BLaER1 (cell line): ENCODE measurements around the gene INA.

ENCODE experiments used
- H3K27ac ChIP-seq: shearing (Covaris generic); formaldehyde crosslinking; 2 replicates; pipeline ENCODE4 v1.8.1; 2022
- H3K27me3 ChIP-seq: shearing (Covaris generic); formaldehyde crosslinking; 2 replicates; pipeline ENCODE4 v1.8.1; 2022
- H3K36me3 ChIP-seq: shearing (Covaris generic); formaldehyde crosslinking; 2 replicates; pipeline ENCODE4 v1.8.1; 2022
- H3K4me1 ChIP-seq: shearing (Covaris generic); formaldehyde crosslinking; 2 replicates; pipeline ENCODE4 v1.8.1; 2022
- H3K4me2 ChIP-seq: shearing (Covaris generic); formaldehyde crosslinking; 2 replicates; pipeline ENCODE4 v1.8.1; 2022
- H3K4me3 ChIP-seq: shearing (Covaris generic); formaldehyde crosslinking; 2 replicates; pipeline ENCODE4 v1.8.1; 2022
- H3K9ac ChIP-seq: shearing (Covaris generic); formaldehyde crosslinking; 2 replicates; pipeline ENCODE4 v1.8.1; 2022
- H3K9me3 ChIP-seq: shearing (Covaris generic); formaldehyde crosslinking; 2 replicates; pipeline ENCODE4 v1.8.1; 2022
- H4K20me1 ChIP-seq: shearing (Covaris generic); formaldehyde crosslinking; 2 replicates; pipeline ENCODE4 v1.8.1; 2022
- Cebpa-rat ChIP-seq: shearing (Covaris generic); IDR thresholded peaks from 2 replicates; pipeline ENCODE4 v1.8.1; 2022

INA gene

GRCh38 chr10:103284170-103284569 is 7.2 kb downstream of the INA start:
- no peak overlapping the region for H3K27ac ChIP-seq
- peaks cover 25% of the 10 kb centered on the region; the same call in 1 of the 2 replicates for H4K20me1 ChIP-seq
- H3K36me3 ChIP-seq: no peaks in the 10 kb centered on the region
- TF ChIP-seq Cebpa-rat: no peak
- H3K9ac ChIP-seq: no peak overlapping the region
- no peak overlapping the region for H3K4me2 ChIP-seq
- H3K4me3 ChIP-seq: no peak overlapping the region
- peaks cover 7% of the 10 kb centered on the region; the same call in 1 of the 2 replicates for H3K27me3 ChIP-seq
- H3K4me1 ChIP-seq: no peaks in the 10 kb centered on the region
- no peaks in the 10 kb centered on the region for H3K9me3 ChIP-seq

GRCh38 chr10:103287992-103288391 is 11.1 kb downstream of the INA start:
- H3K36me3 ChIP-seq: no peaks in the 10 kb centered on the region
- H3K9me3 ChIP-seq: no peaks in the 10 kb centered on the region
- no peaks in the 10 kb centered on the region for H3K4me1 ChIP-seq
- H3K27ac ChIP-seq: no peak overlapping the region
- no peak overlapping the region for H3K4me2 ChIP-seq
- H3K4me3 ChIP-seq: no peak overlapping the region
- no peak for TF ChIP-seq Cebpa-rat
- no peak overlapping the region for H3K9ac ChIP-seq
- no peaks in the 10 kb centered on the region for H3K27me3 ChIP-seq
- H4K20me1 ChIP-seq: no peaks in the 10 kb centered on the region

- Histone ChIP-seq H3K27me3 (no peaks in the 10 kb centered on the region), H3K4me2 (no peak overlapping the region)
These were observed 14.7 kb downstream of the INA start for GRCh38 chr10:103291588-103291987.

GRCh38 chr10:103295374-103296015 is 18.6 kb downstream of the INA start:
- H3K36me3 ChIP-seq: peaks cover 4% of the 10 kb centered on the region
- no peaks in the 10 kb centered on the region for H3K4me1 ChIP-seq
- H3K27ac ChIP-seq: no peak overlapping the region
- H3K4me3 ChIP-seq: no peak overlapping the region
- H4K20me1 ChIP-seq: no peaks in the 10 kb centered on the region
- H3K9ac ChIP-seq: no peak overlapping the region
- no peaks in the 10 kb centered on the region for H3K9me3 ChIP-seq
- TF ChIP-seq Cebpa-rat: no peak
- H3K4me2 ChIP-seq: no peak overlapping the region
- H3K27me3 ChIP-seq: no peaks in the 10 kb centered on the region

More at GRCh38 chr10:103291588-103291987, 14.7 kb downstream of the INA start:
- no peaks in the 10 kb centered on the region for H4K20me1 ChIP-seq
- no peaks in the 10 kb centered on the region for H3K4me1 ChIP-seq
- no peak overlapping the region for H3K27ac ChIP-seq
- no peak overlapping the region for H3K9ac ChIP-seq
- no peak for TF ChIP-seq Cebpa-rat
- no peak overlapping the region for H3K4me3 ChIP-seq
- no peaks in the 10 kb centered on the region for H3K36me3 ChIP-seq
- no peaks in the 10 kb centered on the region for H3K9me3 ChIP-seq

DNA sequence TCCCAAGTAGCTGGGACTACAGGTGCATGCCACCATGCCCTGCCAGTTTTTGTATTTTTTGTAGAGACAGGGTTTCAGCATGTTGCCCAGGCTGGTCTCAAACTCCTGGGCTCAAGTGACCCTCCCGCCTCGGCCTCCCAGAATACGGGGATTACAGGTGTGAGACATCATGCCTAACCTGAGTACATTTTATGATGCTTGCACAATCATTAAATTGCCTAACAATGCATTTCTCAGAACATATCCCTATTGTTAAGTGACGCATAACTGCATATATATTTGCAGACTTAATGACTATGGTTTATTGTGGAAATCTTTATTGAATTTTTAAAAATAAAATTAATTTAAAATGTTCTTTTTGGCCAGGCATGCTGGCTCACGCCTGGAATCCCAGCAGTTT is 30.7 kb downstream of the INA start:
- Histone ChIP-seq H3K4me1 (no peaks in the 10 kb centered on the region), H3K27ac (no peak overlapping the region), H3K9me3 (no peaks in the 10 kb centered on the region), H3K36me3 (peaks cover 88% of the 10 kb centered on the region), H4K20me1 (no peaks in the 10 kb centered on the region), H3K4me2 (no peak overlapping the region), H3K4me3 (no peak overlapping the region), H3K27me3 (no peaks in the 10 kb centered on the region), H3K9ac (no peak overlapping the region)
- TF ChIP-seq Cebpa-rat: no peak

GRCh38 chr10:103310197-103310596 is 33.3 kb downstream of the INA start:
- Histone ChIP-seq H3K36me3 (peaks cover 94% of the 10 kb centered on the region), H3K27ac (no peak overlapping the region), H4K20me1 (no peaks in the 10 kb centered on the region), H3K4me3 (no peak overlapping the region), H3K9ac (no peak overlapping the region), H3K9me3 (no peaks in the 10 kb centered on the region), H3K27me3 (no peaks in the 10 kb centered on the region), H3K4me2 (no peak overlapping the region), H3K4me1 (no peaks in the 10 kb centered on the region)
- TF ChIP-seq Cebpa-rat: no peak

GRCh38 chr10:103316087-103316486 is 39.1 kb downstream of the INA start:
- Histone ChIP-seq H3K4me1 (no peaks in the 10 kb centered on the region), H3K36me3 (peaks cover 95% of the 10 kb centered on the region), H4K20me1 (no peaks in the 10 kb centered on the region), H3K4me2 (no peak overlapping the region), H3K27me3 (no peaks in the 10 kb centered on the region), H3K27ac (no peak overlapping the region), H3K9ac (no peak overlapping the region), H3K4me3 (no peak overlapping the region), H3K9me3 (no peaks in the 10 kb centered on the region)
- TF ChIP-seq Cebpa-rat: no peak

- no peak for TF ChIP-seq Cebpa-rat
- H3K27ac ChIP-seq: no peak overlapping the region
- no peaks in the 10 kb centered on the region for H3K9me3 ChIP-seq
- H3K27me3 ChIP-seq: no peaks in the 10 kb centered on the region
- no peak overlapping the region for H3K4me2 ChIP-seq
- H4K20me1 ChIP-seq: no peaks in the 10 kb centered on the region
- no peak overlapping the region for H3K4me3 ChIP-seq
- H3K9ac ChIP-seq: no peak overlapping the region
- no peaks in the 10 kb centered on the region for H3K4me1 ChIP-seq
- H3K36me3 ChIP-seq: peaks cover 96% of the 10 kb centered on the region
These were observed 51.0 kb downstream of the INA start for GRCh38 chr10:103327906-103328305.

DNA sequence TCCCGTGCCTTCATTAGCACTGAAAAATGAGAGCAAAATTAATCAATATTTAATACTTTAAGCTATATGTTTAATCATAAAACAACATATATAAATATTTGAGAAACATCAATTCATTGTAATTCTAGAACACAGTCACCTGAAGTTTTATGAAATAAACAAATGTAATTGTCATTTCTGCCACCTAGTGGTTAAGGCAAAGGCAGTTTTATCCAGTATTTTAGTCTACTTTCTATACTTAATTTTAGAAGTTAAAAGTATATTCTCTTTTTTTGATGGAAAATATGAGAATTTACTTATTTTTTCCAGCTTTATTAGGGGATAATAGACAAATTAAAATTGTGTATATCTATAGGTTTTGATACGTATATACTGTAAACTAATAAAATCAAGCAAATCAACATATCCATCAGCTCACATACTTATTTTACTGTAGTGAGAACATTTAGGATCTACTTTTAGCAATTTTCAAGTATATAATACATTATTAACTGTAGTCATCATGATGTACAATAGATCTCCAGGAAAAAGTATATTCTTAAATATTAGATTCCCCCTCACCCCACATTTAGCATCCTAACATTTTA is 57.1 kb downstream of the INA start:
- Histone ChIP-seq H4K20me1 (peaks cover 17% of the 10 kb centered on the region; the same call in 1 of the 2 replicates), H3K9ac (no peak overlapping the region), H3K27me3 (no peaks in the 10 kb centered on the region), H3K9me3 (no peaks in the 10 kb centered on the region), H3K36me3 (peaks cover 86% of the 10 kb centered on the region), H3K4me1 (no peaks in the 10 kb centered on the region), H3K4me3 (no peak overlapping the region), H3K4me2 (no peak overlapping the region), H3K27ac (no peak overlapping the region)
- TF ChIP-seq Cebpa-rat: no peak

DNA sequence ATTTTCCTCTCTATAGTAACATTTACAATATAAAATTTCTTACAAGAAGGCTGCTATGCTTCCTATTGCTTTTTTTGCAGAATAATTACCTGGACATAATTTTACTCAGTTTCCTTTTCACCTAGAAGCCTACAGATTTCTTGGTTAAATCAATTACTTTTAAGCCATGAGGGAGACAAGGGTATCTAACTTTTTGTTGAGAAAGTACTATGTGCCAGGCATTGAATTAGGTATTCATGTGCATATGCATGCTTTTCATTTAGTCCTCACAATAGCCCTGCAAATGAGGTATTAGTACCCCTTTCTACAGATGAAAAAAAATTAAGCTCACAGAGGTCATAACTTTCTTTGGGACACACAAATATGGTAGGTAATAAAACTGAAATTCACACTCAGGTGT is 57.6 kb downstream of the INA start:
- H3K4me1 ChIP-seq: no peaks in the 10 kb centered on the region
- no peaks in the 10 kb centered on the region for H3K9me3 ChIP-seq
- H3K9ac ChIP-seq: no peak overlapping the region
- no peaks in the 10 kb centered on the region for H3K27me3 ChIP-seq
- no peak for TF ChIP-seq Cebpa-rat
- peaks cover 17% of the 10 kb centered on the region; the same call in 1 of the 2 replicates for H4K20me1 ChIP-seq
- H3K27ac ChIP-seq: no peak overlapping the region
- no peak overlapping the region for H3K4me3 ChIP-seq
- no peak overlapping the region for H3K4me2 ChIP-seq
- peaks cover 86% of the 10 kb centered on the region for H3K36me3 ChIP-seq
